ENCODE data around the gene SGSM1.

GRCh38 chr22:24834845-24835570 lies 29.0 kb downstream of the SGSM1 start:
- TF ChIP-seq, protein P1, sequence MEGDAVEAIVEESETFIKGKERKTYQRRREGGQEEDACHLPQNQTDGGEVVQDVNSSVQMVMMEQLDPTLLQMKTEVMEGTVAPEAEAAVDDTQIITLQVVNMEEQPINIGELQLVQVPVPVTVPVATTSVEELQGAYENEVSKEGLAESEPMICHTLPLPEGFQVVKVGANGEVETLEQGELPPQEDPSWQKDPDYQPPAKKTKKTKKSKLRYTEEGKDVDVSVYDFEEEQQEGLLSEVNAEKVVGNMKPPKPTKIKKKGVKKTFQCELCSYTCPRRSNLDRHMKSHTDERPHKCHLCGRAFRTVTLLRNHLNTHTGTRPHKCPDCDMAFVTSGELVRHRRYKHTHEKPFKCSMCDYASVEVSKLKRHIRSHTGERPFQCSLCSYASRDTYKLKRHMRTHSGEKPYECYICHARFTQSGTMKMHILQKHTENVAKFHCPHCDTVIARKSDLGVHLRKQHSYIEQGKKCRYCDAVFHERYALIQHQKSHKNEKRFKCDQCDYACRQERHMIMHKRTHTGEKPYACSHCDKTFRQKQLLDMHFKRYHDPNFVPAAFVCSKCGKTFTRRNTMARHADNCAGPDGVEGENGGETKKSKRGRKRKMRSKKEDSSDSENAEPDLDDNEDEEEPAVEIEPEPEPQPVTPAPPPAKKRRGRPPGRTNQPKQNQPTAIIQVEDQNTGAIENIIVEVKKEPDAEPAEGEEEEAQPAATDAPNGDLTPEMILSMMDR (IDR thresholded peaks at IDR 0.05), result no peak
- TF ChIP-seq EP300 (IDR thresholded peaks at IDR 0.05) (no peak), POLR2A (IDR thresholded peaks at IDR 0.05) (no peak)
